Right cardiac atrium (tissue), 5 donors: Measurements from ENCODE around the gene VN1R5. TPM values are rescaled to one million over a fixed set of nuclear protein-coding genes. Genes with fewer than 3 reads are reported as not detected.
"Not testable (repeated sequence)": the region's sequence is repeated elsewhere in the genome, so short reads cannot be mapped to it uniquely, and the experiment has no call there.

ENCODE experiments used
- ATAC-seq, 2 donors: fragments of 200-7000 bp; cut with Tn5 transposase; one replicate each; pipeline versions ENCODE4 v1.8.0 to v1.9.1; 2020; ENCODE audit warnings: moderate library complexity in 2 of 2, mild to moderate bottlenecking in 1 of 2
- DNase-seq, 3 donors: peaks; one replicate each; pipeline ENCODE4 v3.0.0-alpha.2; 2020
- H3K27ac ChIP-seq: one replicate; pipeline ENCODE4 v1.5.1; 2013; ENCODE audit warnings: mild to moderate bottlenecking, low read length, control low read depth, moderate library complexity
- H3K27me3 ChIP-seq: one replicate; pipeline ENCODE4 v1.6.1; 2013; ENCODE audit not compliant: control insufficient read depth, insufficient read depth
- H3K4me1 ChIP-seq: one replicate; pipeline ENCODE4 v1.6.1; 2013; ENCODE audit warnings: low read length; ENCODE audit not compliant: control insufficient read depth, insufficient read depth
- H3K4me3 ChIP-seq: one replicate; pipeline ENCODE4 v1.5.1; 2013; ENCODE audit warnings: low read length, control low read depth
- H3K9me3 ChIP-seq: one replicate; pipeline ENCODE4 v1.6.1; 2013; ENCODE audit warnings: low read length; ENCODE audit not compliant: control insufficient read depth
- WGBS: extraction: QIAGEN DNeasy Blood & Tissue Kit; methylation state at CpG from one replicate; pipeline ENCODE4 v1.1.7; 2013; 5-methylcytosine and 5-hydroxymethylcytosine counted together
- intact Hi-C, 4 donors: fragments of 100-400 bp; cut with DNase I; formaldehyde crosslinking; loops; one replicate each; pipeline versions ENCODE4 v1.11.0 to v1.14.0; 2022 to 2023
- polyA plus RNA-seq: library from polyadenylated mRNA; stranded (reverse); fragments of 200-250 nt; gene quantifications from one replicate; pipeline ENCODE4 v1.2.3, GENCODE V29; 2013
- total RNA-seq, 4 donors: library from RNA; stranded (reverse); fragmentation: NEBNext Ultra II Directional; extraction: Animal tissue kit (Norgen Biotek cat#: 25700); gene quantifications; one replicate each; pipeline ENCODE4 v1.2.1, GENCODE V29; 2021
- donor health status: healthy with polysubstance abuse.
- donor health status: DM: no; HTN: yes; CAD: no.
- donor health status: DM: no; HTN: no; CAD: no.
- donor health status: DM: no; HTN: yes; CAD: no; lungs with severe emphysema.
- donor health status: DM: yes; HTN: yes; CAD: no.

The VN1R5 gene
- total and polyA plus RNA-seq, 5 donors = not detected

DNA sequence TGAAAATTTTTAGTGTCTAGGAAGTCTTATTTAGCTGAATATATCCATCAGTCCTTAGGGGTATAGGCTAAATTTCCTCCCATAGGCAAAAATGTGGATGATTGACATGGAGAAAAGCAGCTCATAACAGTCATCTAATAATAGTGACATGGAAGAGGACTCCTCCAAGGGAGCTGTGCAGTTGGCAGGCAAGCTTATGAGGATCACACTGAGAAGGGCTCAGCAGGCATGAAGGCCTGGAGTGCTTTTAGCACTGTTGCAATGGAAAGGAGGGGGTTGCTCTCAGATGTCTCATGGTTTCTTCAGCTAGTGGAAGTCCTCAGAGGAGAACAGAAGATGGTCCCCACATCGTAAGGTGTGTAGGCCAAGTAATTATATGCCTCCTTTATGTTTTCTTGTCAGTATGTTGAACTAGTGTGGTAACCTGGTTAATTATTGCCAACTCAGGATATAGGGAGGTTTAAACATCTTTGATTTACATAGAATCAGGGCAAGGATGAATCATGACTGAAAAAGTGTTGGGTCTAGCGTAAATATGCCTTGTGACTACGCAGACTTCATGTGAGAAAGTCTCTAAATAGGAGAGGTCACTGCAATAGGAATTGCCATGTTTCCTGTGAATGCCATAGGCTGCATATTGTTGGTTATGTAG is 18.9 kb downstream of the VN1R5 start:
- H3K27ac ChIP-seq = no peak overlapping the region
- 90% methylated on average over 3 of the region's 3 CpGs for WGBS
- peaks cover 3% of the 10 kb centered on the region for H3K9me3 ChIP-seq
- H3K4me3 ChIP-seq = no peak overlapping the region
- H3K27me3 ChIP-seq = no peaks in the 10 kb centered on the region
- no peaks in the 10 kb centered on the region for H3K4me1 ChIP-seq
- intact Hi-C loops = no loop called here
- DNase-seq (no peak), ATAC-seq (no peak)

DNA sequence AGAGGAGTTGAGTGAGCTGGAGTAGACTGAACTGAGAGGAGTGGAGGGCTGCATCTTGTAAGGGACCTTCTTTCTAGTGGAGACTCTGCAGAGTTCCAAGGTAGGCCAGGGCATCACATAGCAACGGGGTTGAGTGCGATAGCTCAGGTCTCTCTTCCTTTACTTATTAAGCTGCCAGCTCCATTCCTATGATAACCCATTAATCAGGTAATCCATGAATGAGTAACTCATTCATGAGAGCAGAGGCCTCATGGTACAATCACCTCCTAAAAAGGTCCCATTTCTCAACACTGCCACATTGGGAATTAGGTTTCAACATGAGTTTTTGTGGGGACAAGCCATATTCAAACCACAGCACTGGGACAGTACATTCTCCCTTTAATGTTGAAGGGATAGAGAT is 21.3 kb downstream of the VN1R5 start:
- no peaks in the 10 kb centered on the region for H3K27me3 ChIP-seq
- no peaks in the 10 kb centered on the region for H3K4me1 ChIP-seq
- no peak for ATAC-seq
- DNase-seq = no peak
- no peak overlapping the region for H3K27ac ChIP-seq
- WGBS = 99% methylated on average over 2 of the region's 2 CpGs
- no peaks in the 10 kb centered on the region for H3K9me3 ChIP-seq
- intact Hi-C loops = no loop called here
- no peak overlapping the region for H3K4me3 ChIP-seq

DNA sequence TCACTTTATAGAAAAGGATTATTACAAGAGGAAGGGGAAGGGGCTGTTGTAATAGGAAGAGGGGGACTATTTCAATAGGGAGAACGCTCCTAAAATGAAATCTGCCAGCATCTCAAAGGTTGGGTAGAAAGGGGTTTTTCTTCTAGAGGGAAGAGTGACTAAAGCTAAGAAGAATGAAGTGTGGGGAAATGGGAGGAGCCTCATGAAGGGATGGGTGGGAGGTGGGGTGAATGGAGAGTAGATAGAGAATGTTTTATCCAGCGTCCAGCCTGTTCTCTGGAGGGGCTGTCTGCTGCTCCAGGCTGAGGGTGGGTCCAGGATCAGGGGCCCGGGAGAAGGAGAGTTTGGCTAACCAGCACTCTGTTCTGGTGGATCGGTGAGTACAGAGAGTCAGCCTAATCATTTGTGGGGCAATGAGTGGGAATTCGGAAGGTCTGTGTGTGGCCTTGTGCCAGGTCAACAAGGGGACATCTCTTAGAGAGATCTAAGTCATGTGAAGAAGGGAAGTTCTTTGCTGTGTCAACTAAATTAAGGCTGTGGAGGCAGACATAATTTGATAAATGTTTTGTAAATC is 25.2 kb downstream of the VN1R5 start:
- 35% methylated on average over 5 of the region's 5 CpGs for WGBS

DNA sequence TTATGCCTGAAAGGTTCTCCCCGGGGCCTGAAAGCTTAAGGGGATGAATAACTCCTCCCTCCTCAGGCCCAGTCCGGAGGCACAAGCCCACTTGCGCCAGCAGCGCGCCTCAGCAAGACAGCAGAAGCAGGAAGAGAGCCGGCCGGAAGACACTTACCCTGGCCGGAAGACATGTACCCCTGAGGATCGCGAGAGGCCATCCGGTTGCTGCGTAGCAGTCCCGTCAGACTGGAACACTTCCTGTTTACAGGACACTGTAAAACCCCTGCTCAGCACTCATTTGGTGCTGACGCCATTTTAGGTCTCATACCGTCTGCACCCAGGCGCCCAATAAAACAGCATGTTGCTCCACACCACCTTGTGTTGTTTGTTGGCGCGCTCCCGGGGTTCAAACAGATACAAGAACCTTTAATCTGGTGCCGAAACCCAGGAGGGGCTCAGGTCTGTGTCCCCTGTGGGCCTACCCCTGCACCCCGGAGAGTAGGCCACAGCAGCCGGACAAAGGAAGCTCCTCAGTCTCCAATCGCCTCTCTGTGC is 30.3 kb downstream of the VN1R5 start:
- no peak overlapping the region for H3K27ac ChIP-seq
- H3K4me3 ChIP-seq = no peak overlapping the region
- WGBS = 97% methylated on average over 23 of the region's 23 CpGs
- no peaks in the 10 kb centered on the region for H3K9me3 ChIP-seq
- no peaks in the 10 kb centered on the region for H3K27me3 ChIP-seq
- intact Hi-C loops = no loop called here
- ATAC-seq (no peak), DNase-seq (no peak)
- H3K4me1 ChIP-seq = no peaks in the 10 kb centered on the region

More for the DNA sequence above, 25.2 kb downstream of the VN1R5 start:
- intact Hi-C loops = no loop called here
- DNase-seq (no peak), ATAC-seq (no peak)
- Histone ChIP-seq H3K27me3 (no peaks in the 10 kb centered on the region), H3K9me3 (no peaks in the 10 kb centered on the region), H3K27ac (no peak overlapping the region), H3K4me3 (no peak overlapping the region), H3K4me1 (no peaks in the 10 kb centered on the region)

DNA sequence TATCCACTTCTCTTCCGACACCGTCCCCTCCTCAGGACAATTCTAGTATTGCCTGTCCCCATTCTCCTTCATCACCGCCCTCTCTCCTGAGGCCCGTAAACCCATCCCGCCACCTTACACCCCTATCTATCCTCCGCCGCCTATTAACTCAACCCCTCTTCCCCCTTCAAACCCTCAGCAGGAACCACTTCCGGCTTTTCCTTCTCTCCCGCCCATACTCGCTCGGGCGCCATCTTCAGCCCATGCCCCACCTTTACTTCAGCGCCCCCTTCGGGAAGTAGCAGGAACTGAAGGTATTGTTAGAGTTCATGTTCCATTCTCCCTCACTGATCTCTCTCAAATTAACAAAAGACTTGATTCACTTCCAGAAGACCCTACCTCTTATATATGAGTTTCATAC is 31.6 kb downstream of the VN1R5 start:
- ATAC-seq (no peak), DNase-seq (no peak)
- no peak overlapping the region for H3K4me3 ChIP-seq
- no peaks in the 10 kb centered on the region for H3K9me3 ChIP-seq
- 92% methylated on average over 14 of the region's 14 CpGs for WGBS
- no peak overlapping the region for H3K27ac ChIP-seq
- H3K4me1 ChIP-seq = no peaks in the 10 kb centered on the region
- no peaks in the 10 kb centered on the region for H3K27me3 ChIP-seq
- intact Hi-C loops = no loop called here

DNA sequence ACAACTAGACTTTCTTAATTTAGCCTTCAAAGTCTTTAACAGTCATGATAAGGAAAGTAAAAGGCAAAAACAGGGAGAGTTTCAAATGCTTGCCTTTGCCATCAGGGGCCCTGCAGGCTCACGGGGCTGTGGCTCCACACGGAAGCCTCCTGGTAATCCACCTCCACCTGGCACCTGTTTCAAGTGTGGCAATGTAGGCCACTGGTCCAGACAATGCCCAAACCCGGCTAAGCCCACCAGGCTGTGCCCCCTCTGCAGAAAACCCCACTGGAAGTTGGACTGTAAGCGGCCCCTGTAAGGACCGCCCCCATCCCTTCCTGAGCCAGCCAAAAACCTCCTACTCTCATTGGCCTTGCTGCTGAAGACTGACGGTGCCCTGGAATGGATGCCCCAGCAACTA is 32.5 kb downstream of the VN1R5 start:
- Histone ChIP-seq H3K27ac (no peak overlapping the region), H3K27me3 (no peaks in the 10 kb centered on the region), H3K9me3 (no peaks in the 10 kb centered on the region), H3K4me1 (no peaks in the 10 kb centered on the region), H3K4me3 (no peak overlapping the region)
- WGBS = 96% methylated on average over 6 of the region's 6 CpGs
- DNase-seq (no peak), ATAC-seq (no peak)
- intact Hi-C loops = no loop called here

DNA sequence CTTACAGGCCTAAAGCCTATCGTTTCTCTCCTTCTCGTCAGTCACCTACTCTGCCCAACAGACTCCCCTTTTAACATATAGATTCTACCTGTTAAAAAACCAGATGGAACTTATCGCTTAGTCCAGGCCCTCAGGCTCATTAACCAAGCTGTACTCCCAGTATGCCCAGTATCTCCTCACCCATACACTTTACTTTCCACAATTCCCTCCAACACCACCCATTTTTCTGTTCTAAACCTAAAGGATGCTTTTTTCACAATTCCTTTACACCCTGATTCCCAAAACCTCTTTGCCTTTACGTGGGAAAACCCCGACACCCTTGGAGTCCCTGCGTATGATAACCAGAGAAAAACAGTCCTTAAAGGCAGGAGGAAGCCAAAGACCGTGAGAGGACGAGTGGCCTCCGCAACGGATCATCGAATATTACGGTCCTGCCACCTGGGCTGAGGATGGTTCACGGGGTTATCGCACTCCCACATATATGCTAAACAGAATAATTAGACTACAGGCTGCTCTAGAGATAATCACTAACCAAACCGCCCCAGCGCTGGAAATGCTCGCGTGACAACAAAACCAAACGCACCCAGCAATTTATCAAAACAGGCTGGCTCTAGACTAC is 33.5 kb downstream of the VN1R5 start:
- H3K27me3 ChIP-seq, DNase-seq, intact Hi-C loops, H3K4me3 ChIP-seq, H3K9me3 ChIP-seq, H3K27ac ChIP-seq, H3K4me1 ChIP-seq, ATAC-seq: not testable (repeated sequence)
- 91% methylated on average over 19 of the region's 19 CpGs for WGBS

DNA sequence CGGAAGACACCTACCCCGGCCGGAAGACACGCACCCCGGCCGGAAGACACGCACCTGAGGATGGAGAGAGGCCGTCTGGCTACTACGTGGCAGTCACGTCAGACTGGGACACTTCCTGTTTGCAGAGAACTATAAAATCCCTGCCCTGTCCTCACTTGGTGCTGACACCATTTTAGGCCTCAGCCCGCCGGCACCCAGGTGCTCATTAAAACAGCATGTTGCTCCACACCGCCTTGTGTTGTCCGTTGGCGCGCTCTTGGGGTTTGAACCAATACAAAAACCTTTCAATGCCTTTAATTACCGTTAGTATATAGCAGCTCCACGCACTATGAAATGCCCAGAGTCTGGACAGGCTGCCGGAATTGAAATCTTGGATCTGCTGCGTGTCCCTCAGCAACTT is 34.7 kb downstream of the VN1R5 start:
- DNase-seq = no peak
- H3K27me3 ChIP-seq = no peaks in the 10 kb centered on the region
- no peaks in the 10 kb centered on the region for H3K9me3 ChIP-seq
- no peak overlapping the region for H3K27ac ChIP-seq
- intact Hi-C loops = no loop called here
- no peak overlapping the region for H3K4me3 ChIP-seq
- ATAC-seq = no peak
- 90% methylated on average over 20 of the region's 20 CpGs for WGBS
- H3K4me1 ChIP-seq = no peaks in the 10 kb centered on the region

DNA sequence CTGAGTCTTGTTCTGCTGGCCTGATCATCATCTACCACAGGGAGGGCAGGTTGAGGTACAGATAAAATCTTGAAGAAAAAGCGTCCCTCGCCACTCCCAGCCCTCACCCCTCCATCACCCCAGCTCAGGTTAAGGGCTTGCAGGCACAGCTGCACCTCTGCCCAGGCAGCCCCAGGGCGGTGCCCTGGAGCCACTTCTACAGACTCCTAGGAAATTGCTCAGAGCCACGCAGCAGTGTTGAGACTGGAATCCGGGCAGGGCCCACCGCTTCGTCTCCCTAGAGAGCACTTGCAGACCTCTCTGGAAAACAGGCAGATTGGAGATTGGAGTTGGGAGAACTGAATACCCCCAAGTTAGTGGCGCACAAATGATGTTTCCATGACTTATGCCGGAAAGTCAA is 35.3 kb downstream of the VN1R5 start:
- ATAC-seq = no peak
- no peaks in the 10 kb centered on the region for H3K9me3 ChIP-seq
- H3K4me3 ChIP-seq = no peak overlapping the region
- H3K4me1 ChIP-seq = no peaks in the 10 kb centered on the region
- WGBS = 95% methylated on average over 9 of the region's 9 CpGs
- DNase-seq = no peak
- H3K27me3 ChIP-seq = no peaks in the 10 kb centered on the region
- H3K27ac ChIP-seq = no peak overlapping the region
- intact Hi-C loops = no loop called here

DNA sequence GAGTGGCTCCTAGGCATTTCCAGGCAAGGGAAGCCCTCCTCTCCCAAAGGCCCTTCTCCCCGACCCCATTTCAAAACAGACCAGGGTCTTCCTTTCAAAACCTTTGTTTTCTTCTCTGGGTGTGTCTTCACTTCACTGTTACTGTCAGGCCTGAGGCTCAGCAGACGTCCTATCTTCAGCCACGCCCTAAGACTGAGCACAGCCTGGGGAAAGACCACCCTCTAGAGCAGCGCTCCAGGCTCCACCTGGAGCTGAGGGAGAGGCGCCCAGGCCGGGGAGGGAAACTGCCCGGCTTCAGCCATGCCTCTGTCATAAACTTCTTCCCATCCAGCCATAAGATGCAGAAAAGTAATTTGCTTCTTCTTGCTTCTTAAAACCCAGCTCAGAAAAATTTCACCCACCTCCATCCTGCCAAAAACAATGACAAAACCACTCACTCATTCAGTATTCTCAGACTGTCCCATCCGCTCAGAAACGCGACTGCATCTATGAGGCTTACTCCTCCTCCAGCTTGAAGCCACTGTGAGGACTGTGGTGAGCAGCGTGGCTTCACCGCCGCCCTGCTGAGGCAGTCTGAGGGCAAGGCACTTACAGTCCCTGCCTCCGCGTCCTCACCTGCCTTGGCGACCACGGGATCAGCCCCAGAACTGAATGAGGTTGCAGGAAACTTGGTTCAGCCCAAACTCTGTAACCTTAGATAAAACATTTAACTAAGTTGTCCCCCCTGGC is 36.1 kb downstream of the VN1R5 start:
- no peaks in the 10 kb centered on the region for H3K27me3 ChIP-seq
- H3K4me3 ChIP-seq = no peak overlapping the region
- DNase-seq = no peak
- no peak for ATAC-seq
- no peak overlapping the region for H3K27ac ChIP-seq
- 57% methylated on average over 17 of the region's 17 CpGs for WGBS
- intact Hi-C loops = no loop called here
- no peaks in the 10 kb centered on the region for H3K9me3 ChIP-seq
- no peaks in the 10 kb centered on the region for H3K4me1 ChIP-seq

DNA sequence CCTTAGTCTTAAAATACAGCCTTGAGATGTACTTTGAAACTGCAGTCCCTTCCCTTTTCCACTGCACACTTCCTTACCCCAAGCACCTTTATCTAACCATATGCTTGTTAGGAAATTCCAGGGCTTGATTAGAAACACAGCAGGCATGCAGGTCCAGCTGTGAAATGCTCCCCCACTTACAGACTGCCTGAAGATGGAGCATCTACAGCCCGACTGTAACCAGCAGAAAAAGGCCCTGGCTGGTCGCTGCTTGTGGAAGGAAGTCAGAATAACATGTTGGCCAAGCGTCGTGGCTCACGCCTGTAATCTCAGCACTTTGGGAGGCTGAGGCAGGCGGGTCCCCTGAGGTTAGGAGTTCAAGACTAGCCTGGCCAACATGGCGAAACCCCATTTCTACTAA is 37.2 kb downstream of the VN1R5 start:
- no peaks in the 10 kb centered on the region for H3K27me3 ChIP-seq
- DNase-seq = no peak
- ATAC-seq = peak; percentile 33 to 46
- 47% methylated on average over 7 of the region's 7 CpGs for WGBS
- H3K27ac ChIP-seq = no peak overlapping the region
- H3K4me3 ChIP-seq = no peak overlapping the region
- intact Hi-C loops = no loop called here
- H3K9me3 ChIP-seq = no peaks in the 10 kb centered on the region
- no peaks in the 10 kb centered on the region for H3K4me1 ChIP-seq
